Fibroblast of skin of abdomen (primary cell): ENCODE data around the gene CHID1.

Experiments
- DNase-seq: peaks from one replicate; pipeline ENCODE4 v3.0.0-alpha.2; 2013

Gene CHID1

DNA sequence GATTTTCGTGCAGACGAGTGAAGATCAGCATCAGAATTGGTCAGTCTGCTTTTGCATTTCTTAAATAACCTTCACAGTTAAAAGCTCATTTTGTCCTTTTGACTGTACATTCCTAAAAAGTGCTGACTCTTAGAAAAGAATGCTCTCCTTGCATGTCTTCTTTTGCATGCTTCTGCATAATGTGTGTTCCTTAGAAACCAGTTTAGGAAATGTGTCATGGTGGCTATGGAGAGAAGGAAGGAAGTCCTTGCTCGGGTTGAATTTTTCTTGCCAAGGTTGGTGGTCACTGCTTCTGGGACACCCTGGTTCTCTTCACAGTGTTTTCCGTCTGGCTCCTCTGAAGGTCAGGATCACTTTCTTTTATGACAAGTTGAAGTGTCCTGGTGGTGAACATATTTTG is 21.8 kb upstream of the CHID1 start:
- no peak for DNase-seq

- DNase-seq: no peak
These were observed 20.8 kb upstream of the CHID1 start for GRCh38 chr11:931385-931784.

DNA sequence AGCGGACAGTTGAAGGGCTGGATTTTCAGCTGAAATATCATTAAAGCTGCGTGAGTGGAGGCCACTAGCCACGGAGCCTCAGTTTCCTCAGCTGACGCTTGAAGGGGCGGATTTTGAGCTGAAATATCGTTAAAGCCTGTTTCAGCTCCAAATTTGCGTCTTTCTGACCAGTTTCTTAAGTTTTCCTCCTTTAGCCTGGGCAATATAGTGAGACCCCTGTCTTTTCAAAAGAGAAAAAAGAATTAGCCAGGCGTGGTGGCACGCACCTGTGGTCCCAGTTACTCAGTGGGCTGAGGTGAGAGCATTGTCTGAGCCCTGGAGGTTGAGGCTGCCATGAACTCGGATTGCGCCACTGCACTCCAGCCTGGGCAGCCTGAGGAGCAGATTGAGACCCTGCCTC is 18.8 kb upstream of the CHID1 start:
- no peak for DNase-seq

- no peak for DNase-seq
These were observed 18.2 kb upstream of the CHID1 start for GRCh38 chr11:928786-929185.

GRCh38 chr11:927871-928270 is 17.3 kb upstream of the CHID1 start:
- DNase-seq: no peak

GRCh38 chr11:926341-926916 is 15.8 kb upstream of the CHID1 start:
- DNase-seq: peak; percentile 62

GRCh38 chr11:925496-926301 is 15.1 kb upstream of the CHID1 start, which contains the start of gene AP2A2:
Gene AP2A2 (plus strand): TSS chr11:925870. CDS start chr11:926022, 152 bp downstream.
- DNase-seq: peak; percentile 92

- DNase-seq: no peak
These were observed 14.5 kb upstream of the CHID1 start for GRCh38 chr11:925158-925495.

DNA sequence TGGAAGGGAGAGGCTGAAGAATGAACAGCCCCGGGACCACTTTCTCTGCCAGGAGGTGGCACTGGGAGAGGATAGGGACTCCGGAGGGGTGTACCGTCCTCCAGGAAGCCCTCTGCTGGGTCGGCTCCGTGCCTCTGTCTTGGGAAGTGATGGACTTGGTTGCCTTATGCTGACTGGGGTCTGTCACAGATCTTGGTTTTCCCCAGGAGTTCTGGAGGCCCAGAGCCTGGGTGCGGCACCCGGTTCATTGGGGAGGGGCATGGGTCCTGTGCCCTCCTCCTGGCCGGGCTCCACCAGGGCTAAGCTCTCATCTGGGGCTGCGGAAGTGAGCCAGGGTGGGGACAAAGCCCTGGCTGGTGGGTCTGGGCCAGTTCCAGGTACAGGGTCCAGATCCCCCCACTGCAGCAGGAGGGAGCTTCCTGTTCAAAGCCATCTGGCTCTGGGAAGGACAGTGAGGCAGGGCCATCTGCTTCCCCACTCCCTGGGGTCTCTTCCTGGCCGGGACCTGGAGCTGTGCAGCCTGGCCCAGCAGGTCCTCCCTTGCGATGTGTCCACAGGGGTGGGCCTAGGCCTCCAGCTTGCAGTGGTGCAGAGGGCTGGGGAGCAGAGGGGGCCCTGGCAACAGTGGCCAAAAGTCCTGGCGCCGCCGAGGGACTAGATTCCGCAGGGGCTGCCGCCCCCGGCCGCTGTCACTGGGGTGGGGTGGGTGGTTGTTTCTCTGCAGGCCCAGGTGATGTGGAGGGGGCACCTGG is 14.0 kb upstream of the CHID1 start:
- no peak for DNase-seq

- no peak for DNase-seq
These were observed 13.2 kb upstream of the CHID1 start for GRCh38 chr11:923691-924405.

- DNase-seq: no peak
These were observed 11.5 kb upstream of the CHID1 start for GRCh38 chr11:921921-922678.

DNA sequence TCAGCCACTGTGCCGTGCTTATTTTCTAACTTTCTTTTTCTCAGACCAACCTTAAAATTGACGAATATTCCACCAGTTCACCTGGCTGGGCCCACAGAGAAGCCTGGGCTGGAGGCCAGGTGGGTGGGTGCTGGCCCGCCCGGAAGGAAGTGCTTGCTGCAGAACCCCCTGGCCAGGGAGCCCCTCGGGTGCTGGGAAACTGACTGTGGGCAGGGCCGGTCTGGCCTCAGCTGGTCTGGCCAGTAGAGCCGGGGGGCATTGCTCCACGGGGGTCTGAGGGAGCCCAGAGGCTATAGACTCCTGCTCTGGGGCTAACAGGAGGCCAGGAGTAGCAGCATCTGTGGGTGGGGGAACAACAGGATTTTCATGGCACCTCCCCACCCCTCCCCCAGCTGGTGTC is 6.8 kb upstream of the CHID1 start:
- no peak for DNase-seq

DNA sequence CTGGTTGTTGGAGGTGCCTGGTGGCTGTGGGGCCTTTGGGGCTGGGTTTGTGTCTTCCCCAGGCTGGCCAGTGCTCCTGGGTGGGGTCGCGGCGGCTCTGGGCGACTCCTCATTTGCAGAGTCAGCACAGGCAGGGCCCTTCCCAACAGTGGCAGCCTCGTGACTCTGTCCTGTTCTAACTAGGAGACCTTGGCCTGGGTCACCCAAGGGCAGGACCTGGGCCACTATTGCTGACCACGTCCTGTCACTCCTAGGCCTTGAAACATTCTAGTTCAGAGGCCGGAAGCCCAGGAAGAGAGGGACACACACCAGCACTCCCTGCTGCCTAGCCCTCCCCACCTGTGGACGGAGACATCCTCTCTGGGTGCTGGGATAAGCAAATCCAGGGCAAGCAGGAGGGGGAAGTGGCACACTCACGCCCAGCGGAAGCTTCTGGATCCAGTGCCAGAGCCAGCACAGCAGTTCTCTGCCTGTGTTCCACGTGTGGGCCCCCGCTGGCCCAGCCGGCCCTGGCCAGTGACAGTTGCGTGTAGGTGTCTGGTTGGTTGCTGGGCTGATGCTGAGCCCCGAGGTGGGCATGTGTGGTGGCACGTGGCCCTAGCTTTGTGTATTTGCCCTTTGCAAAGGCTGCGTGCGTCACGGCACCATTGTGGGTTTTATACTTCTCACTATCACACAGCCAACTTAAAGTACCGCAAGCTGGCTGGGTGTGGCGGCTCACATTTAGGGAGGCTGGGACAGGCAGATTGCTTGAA is 4.3 kb upstream of the CHID1 start:
- DNase-seq: no peak

DNA sequence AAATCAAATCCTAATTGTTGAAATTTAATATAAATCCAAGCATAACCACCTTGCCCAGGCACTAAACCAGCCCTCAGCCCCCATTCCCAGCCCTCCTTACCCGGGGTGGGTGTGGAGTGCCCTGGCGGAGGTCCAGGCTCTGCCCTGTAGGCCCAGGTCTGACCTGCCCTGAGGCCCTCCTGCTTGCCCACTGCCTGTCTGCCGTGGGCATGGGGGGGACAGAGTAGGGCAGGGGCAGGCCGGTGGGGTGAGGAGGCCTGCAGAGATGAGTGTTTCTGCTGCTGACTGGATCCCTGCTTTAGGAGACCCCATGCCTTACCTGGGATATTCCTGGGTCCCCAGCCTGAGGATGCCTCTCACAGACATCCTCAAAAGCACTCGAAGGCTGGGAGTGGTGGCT is 3.6 kb upstream of the CHID1 start:
- no peak for DNase-seq

DNA sequence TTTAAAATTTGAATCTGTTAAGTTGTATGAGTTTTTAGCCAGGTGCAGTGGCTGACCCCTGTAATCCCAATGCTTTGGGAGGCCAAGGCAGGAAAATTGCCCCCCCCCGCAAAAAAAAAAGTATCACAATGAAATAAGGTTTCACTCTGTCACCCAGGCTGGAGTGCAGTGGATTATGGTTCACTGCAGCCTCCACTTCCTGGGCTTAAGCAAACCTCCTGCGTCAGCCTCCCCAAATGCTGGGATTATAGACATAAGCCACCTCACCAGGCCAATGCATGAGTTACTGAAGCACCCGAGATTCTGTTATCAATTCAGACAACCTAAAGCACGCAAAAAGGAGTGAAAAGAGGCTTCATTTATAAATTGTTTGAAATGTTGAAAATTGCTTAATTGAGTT is 2.4 kb upstream of the CHID1 start:
- DNase-seq: no peak

DNA sequence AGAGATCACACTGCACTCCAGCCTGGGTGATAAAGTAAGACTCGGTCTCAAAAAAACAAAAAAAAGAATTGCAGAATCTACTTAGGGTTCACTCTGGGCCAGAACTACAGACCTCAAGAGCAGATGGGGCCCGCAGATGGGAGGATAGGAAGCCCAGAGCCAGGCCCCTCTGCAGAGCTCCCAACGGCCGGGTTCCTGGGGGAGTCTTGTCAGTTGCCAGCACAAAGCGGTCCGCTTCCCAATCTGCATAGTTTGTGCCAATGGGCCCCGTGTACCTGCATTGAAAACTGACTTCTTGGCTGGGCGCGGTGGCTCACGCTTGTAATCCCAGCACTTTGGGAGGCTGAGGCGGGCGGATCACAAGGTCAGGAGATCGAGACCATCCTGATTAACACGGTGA is 1.7 kb upstream of the CHID1 start:
- DNase-seq: no peak

GRCh38 chr11:911890-912219 is 1.2 kb upstream of the CHID1 start:
- no peak for DNase-seq

DNA sequence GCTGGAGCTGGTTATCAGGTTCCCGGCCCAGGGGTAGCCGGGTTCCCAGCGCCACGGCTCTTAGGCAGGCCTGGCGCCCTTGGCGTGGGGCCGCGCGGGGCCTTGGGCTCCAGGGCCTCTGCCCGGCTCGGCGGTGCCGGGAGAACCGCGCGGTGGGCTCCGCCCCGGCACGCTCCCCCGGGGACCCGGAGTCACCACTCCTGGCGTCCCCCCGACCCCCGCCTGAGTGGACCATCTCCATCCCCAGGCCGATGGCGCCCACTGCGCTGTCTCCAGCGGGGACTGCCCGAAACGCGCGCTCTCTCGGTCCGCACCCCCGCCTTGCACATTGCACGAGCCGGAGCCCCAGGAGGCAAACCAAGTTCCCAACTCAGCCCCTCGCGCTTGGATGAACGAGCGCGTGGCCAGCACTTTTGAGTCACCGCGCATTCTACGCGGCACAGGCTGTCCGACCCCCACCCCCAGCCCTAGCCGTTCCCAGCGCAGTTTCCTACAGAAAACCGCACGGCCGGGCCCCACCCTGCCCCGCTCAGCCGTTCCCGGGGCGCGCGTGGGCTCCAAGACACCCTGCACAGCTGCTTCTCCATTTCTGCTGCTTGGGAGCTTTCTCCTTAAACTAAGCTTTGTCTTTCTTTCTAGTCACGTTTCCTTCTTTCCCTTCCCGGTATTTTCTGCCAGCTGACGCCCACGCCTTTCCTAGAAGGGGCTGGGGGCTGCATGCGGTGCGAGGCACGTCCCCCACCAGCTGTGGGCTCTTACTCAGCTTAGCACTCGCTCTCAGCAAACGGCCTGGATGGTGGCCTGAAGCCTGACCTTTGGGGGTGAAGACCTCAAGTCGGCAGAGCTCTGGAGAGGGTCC is 650 bp upstream of the CHID1 start:
- DNase-seq: peak; percentile 73

GRCh38 chr11:910044-910588 is 494 bp downstream of the CHID1 start:
- no peak for DNase-seq

DNA sequence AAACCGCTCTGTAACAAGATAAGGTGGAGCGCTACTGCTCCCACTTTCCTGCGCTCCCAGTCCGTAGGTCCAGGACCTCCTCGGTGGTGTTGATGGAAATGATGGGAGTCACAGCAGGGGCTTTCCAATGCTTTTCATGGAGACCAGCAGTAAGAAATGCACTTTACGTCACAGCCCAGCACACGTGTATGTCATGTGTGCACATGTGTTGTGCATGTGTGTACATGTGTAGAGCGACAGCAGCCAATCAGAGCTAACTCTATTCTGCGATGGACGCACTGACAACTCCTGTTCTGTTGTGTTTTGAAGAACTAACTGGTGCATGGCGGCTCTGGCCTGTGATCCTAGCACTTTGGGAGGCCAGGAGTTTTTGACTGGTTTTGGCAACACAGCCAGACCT is 1.2 kb downstream of the CHID1 start:
- DNase-seq: no peak
